HCT116 (cell line): ENCODE measurements around the gene EPB41L4A. TPM values are rescaled to one million over a fixed set of nuclear protein-coding genes. Genes with fewer than 3 reads are reported as not detected.

Experiments
- ATAC-seq: fragments of 200-7000 bp; cut with Tn5 transposase; 2 replicates; pipeline ENCODE4 v1.9.1; 2020; ENCODE audit warnings: mild to moderate bottlenecking, moderate library complexity
- BruUV-seq: library from RNA; stranded (reverse); fragments of 400-500 nt; replicated peaks from 2 replicates; lab custom pipeline; 2021; lab: Mats Ljungman, UMichigan
- CTCF ChIA-PET: fragments of 300-600 bp; sonication (Branson Sonifier 250); formaldehyde crosslinking; loops from one replicate; lab custom pipeline; 2021; ENCODE audit warnings: antibody characterized with exemption; lab: Charles Lee
- POLR2A ChIA-PET: fragments of 300-600, 350-600 bp; sonication (Branson Sonifier 250); formaldehyde crosslinking; loops from one replicate; lab custom pipeline; 2021; ENCODE audit warnings: antibody characterized with exemption; lab: Charles Lee
- RAD21 ChIA-PET, 2 experiments: fragments of 300-600 bp; sonication (Branson Sonifier 250); formaldehyde crosslinking; loops; one replicate each; lab custom pipeline; 2023; ENCODE audit warnings: low total read pairs in 2 of 2; ENCODE audit not compliant: uncharacterized antibody in 2 of 2, unreplicated experiment in 2 of 2, low non-redundant PET in 1 of 2; lab: Charles Lee
- DNase-seq: peaks from one replicate; pipeline ENCODE4 v3.0.0-alpha.2; 2010; ENCODE audit warnings: low read depth, low spot score
- H2AFZ ChIP-seq: fragments of 200-600 bp; shearing (Covaris generic), sonication (generic); 2 replicates; pipeline ENCODE4 v1.6.1; 2017; ENCODE audit warnings: low read depth, mixed run types, mixed read lengths, antibody characterized with exemption, low read length; ENCODE audit not compliant: poor library complexity, severe bottlenecking
- H3K27ac ChIP-seq: 2 replicates; pipeline ENCODE4 v1.5.1; 2012; ENCODE audit warnings: low read depth, low read length
- H3K27me3 ChIP-seq: fragments of 200-600 bp; sonication (generic); 2 replicates; pipeline ENCODE4 v1.6.1; 2016; ENCODE audit warnings: mixed run types, low read length, mixed read lengths; ENCODE audit not compliant: insufficient read depth
- H3K36me3 ChIP-seq, 2 experiments: fragments of 200-500 bp in 1 of 2; fragments of 200-600 bp in 1 of 2; sonication (Bioruptor generic) in 1 of 2; sonication (generic) in 1 of 2; 2 replicates each; pipeline versions ENCODE4 v1.5.1 to v1.6.1; 2014 to 2016; ENCODE audit warnings: low read length in 2 of 2, inconsistent platforms in 1 of 2, mixed read lengths in 1 of 2, mixed run types in 1 of 2; ENCODE audit not compliant: insufficient read depth in 2 of 2, control insufficient read depth in 1 of 2
- H3K4me1 ChIP-seq, 2 experiments: fragments of 200-600 bp in 1 of 2; sonication (generic) in 1 of 2; 2 replicates each; pipeline versions ENCODE4 v1.5.1 to v1.6.1; 2012 to 2017; ENCODE audit warnings: low read length in 2 of 2, inconsistent platforms in 1 of 2, mild to moderate bottlenecking in 1 of 2, mixed read lengths in 1 of 2, mixed run types in 1 of 2, moderate library complexity in 1 of 2; ENCODE audit not compliant: insufficient read depth in 2 of 2, control insufficient read depth in 1 of 2
- H3K4me2 ChIP-seq: fragments of 200-600 bp; sonication (generic); 2 replicates; pipeline ENCODE4 v1.6.1; 2017; ENCODE audit warnings: mixed run types, low read length, mixed read lengths
- H3K4me3 ChIP-seq, 2 experiments: fragments of 200-600 bp in 1 of 2; sonication (generic) in 1 of 2; replicated peaks in 1 of 2; 2 replicates each; pipeline ENCODE4 v1.5.1; 2011 to 2016; ENCODE audit warnings: low read length in 2 of 2, control low read depth in 1 of 2, low read depth in 1 of 2, mild to moderate bottlenecking in 1 of 2, mixed read lengths in 1 of 2, mixed run types in 1 of 2
- H3K79me2 ChIP-seq: fragments of 200-600 bp; sonication (generic); 2 replicates; pipeline ENCODE4 v1.6.1; 2017; ENCODE audit warnings: mild to moderate bottlenecking, mixed run types, low read length, moderate library complexity, mixed read lengths; ENCODE audit not compliant: insufficient read depth
- H3K9ac ChIP-seq: fragments of 200-600 bp; sonication (generic); 2 replicates; pipeline ENCODE4 v1.6.1; 2016; ENCODE audit warnings: low read length, mixed read lengths
- H3K9me2 ChIP-seq: fragments of 200-600 bp; sonication (generic), shearing (Covaris generic); 2 replicates; pipeline ENCODE4 v1.6.1; 2017; ENCODE audit warnings: mixed run types, mild to moderate bottlenecking, moderate library complexity; ENCODE audit not compliant: insufficient read depth
- H3K9me3 ChIP-seq, 2 experiments: fragments of 200-500 bp in 1 of 2; fragments of 200-600 bp in 1 of 2; sonication (Bioruptor generic) in 1 of 2; sonication (generic) in 1 of 2; 2 replicates each; pipeline ENCODE4 v1.6.1; 2014 to 2017; ENCODE audit warnings: low read length in 2 of 2, mixed read lengths in 2 of 2, inconsistent platforms in 1 of 2, low read depth in 1 of 2, mild to moderate bottlenecking in 1 of 2, mixed run types in 1 of 2, moderate library complexity in 1 of 2; ENCODE audit not compliant: control insufficient read depth in 1 of 2, insufficient read depth in 1 of 2
- H4K20me1 ChIP-seq: fragments of 200-600 bp; sonication (generic), shearing (Covaris generic); 2 replicates; pipeline ENCODE4 v1.6.1; 2017; ENCODE audit warnings: mixed run types, mild to moderate bottlenecking, moderate library complexity; ENCODE audit not compliant: insufficient read depth
- CBX3 ChIP-seq: IDR thresholded peaks from 2 replicates; pipeline ENCODE4 v1.6.1; 2012; ENCODE audit warnings: low read depth
- CEBPB ChIP-seq: IDR thresholded peaks from 2 replicates; pipeline ENCODE4 v1.6.1; 2012; ENCODE audit warnings: low read depth
- EGR1 ChIP-seq: IDR thresholded peaks from 2 replicates; pipeline ENCODE4 v1.6.1; 2012; ENCODE audit warnings: low read depth
- ELF1 ChIP-seq: IDR thresholded peaks from 2 replicates; pipeline ENCODE4 v1.6.1; 2012; ENCODE audit warnings: low read depth, borderline replicate concordance
- EZH2 ChIP-seq: fragments of 200-600 bp; sonication (generic); IDR thresholded peaks from 2 replicates; pipeline ENCODE4 v1.6.1; 2017; ENCODE audit warnings: antibody characterized with exemption, mixed run types
- EZH2phosphoT487 ChIP-seq: fragments of 200-600 bp; IDR thresholded peaks from 2 replicates; pipeline ENCODE4 v1.6.1; 2018; ENCODE audit warnings: antibody characterized with exemption, borderline replicate concordance
- FOSL1 ChIP-seq: IDR thresholded peaks from 2 replicates; pipeline ENCODE4 v1.6.1; 2012; ENCODE audit warnings: low read depth
- JUND ChIP-seq: IDR thresholded peaks from 2 replicates; pipeline ENCODE4 v1.6.1; 2012
- POLR2A ChIP-seq: IDR thresholded peaks from 2 replicates; pipeline ENCODE4 v1.7.0; 2011; ENCODE audit warnings: borderline replicate concordance; ENCODE audit not compliant: insufficient read depth, insufficient read length; ENCODE audit errors: extremely low read depth
- POLR2AphosphoS5 ChIP-seq: IDR thresholded peaks from 2 replicates; pipeline ENCODE4 v1.6.1; 2011; ENCODE audit warnings: mild to moderate bottlenecking, low read depth, low read length, moderate library complexity
- SP1 ChIP-seq: IDR thresholded peaks from 2 replicates; pipeline ENCODE4 v1.6.1; 2012; ENCODE audit warnings: low read depth
- SRF ChIP-seq: IDR thresholded peaks from 2 replicates; pipeline ENCODE4 v1.6.1; 2012; ENCODE audit warnings: low read depth
- TCF7L2 ChIP-seq: IDR thresholded peaks from 2 replicates; pipeline ENCODE4 v1.7.0; 2011; ENCODE audit warnings: borderline replicate concordance, inconsistent platforms; ENCODE audit not compliant: insufficient read depth, insufficient read length; ENCODE audit errors: extremely low read depth
- ZFX ChIP-seq: fragments of 450-650 bp; IDR thresholded peaks from 2 replicates; pipeline ENCODE4 v1.6.1; 2017
- ZNF274 ChIP-seq: fragments of 200-500 bp; sonication (Bioruptor generic); IDR thresholded peaks from 2 replicates; pipeline ENCODE4 v1.6.1; 2014; ENCODE audit warnings: mild to moderate bottlenecking, low read depth, low read length, inconsistent platforms
- intact Hi-C: fragments of 100-400 bp; cut with micrococcal nuclease; formaldehyde crosslinking; loops from 2 replicates; pipeline ENCODE4 v1.10.0; 2022
- total RNA-seq: library from RNA; stranded (reverse); gene quantifications from one replicate; pipeline ENCODE4 v1.2.1, GENCODE V29; 2021; ENCODE audit not compliant: unreplicated experiment
- TF ChIP-seq, protein P1 (sequence below), 3 experiments: fragments of 200-600 bp in 1 of 3; sonication (generic) in 1 of 3; IDR thresholded peaks in 2 of 3; conservative IDR thresholded peaks in 1 of 3; 2 replicates each; pipeline ENCODE4 v1.5.1; 2012 to 2017; ENCODE audit warnings: low read depth in 2 of 3, low read length in 2 of 3, antibody characterized with exemption in 1 of 3, borderline replicate concordance in 1 of 3, control low read depth in 1 of 3, mild to moderate bottlenecking in 1 of 3, mixed read lengths in 1 of 3, mixed run types in 1 of 3, moderate library complexity in 1 of 3; ENCODE audit not compliant: insufficient read depth in 1 of 3
- TF ChIP-seq, protein P2 (sequence below): IDR thresholded peaks from 2 replicates; pipeline ENCODE4 v1.6.1; 2011; ENCODE audit warnings: mild to moderate bottlenecking, low read length, moderate library complexity; ENCODE audit not compliant: insufficient replicate concordance; ENCODE audit errors: extremely low read depth
- TF ChIP-seq, protein P3 (sequence below): IDR thresholded peaks from 2 replicates; pipeline ENCODE4 v1.6.1; 2012

Gene EPB41L4A
- total RNA-seq, 1 experiment from 2014 or later: 2.8 TPM

DNA sequence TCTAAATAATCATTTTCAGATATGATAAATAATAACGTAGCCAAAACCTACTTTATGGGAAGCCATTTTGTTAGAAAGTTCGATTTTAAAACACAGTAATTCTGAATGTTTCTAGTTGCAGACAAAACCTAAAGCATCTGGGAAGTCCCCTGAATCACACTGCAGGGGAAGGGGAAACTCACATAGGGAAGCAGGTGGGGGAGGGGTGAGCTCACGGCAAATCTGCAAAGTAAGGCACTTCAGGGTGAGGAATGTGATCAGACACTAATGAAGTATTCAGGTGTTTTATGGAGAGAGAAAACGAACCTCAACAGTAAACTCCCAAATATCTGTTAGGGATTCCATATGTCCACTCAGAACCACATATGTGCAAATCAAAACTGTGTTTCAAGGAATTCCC, 70.7 kb downstream of the EPB41L4A start:
- no peaks in the 10 kb centered on the region for H4K20me1 ChIP-seq
- no peaks in the 10 kb centered on the region for H3K4me1 ChIP-seq
- no peak overlapping the region for H3K4me2 ChIP-seq
- DNase-seq (no peak), ATAC-seq (no peak)
- H3K36me3 ChIP-seq: no peaks in the 10 kb centered on the region
- H3K9me3 ChIP-seq: no peaks in the 10 kb centered on the region
- ChIA-PET POLR2A (no interaction called here), CTCF (no interaction called here), RAD21 (no interaction called here)
- H3K9ac ChIP-seq: no peak overlapping the region
- H3K27ac ChIP-seq: no peak overlapping the region
- H3K9me2 ChIP-seq: no peaks in the 10 kb centered on the region; the same call in 1 of the 2 replicates
- no TSS peak for BruUV-seq
- no peaks in the 10 kb centered on the region for H3K27me3 ChIP-seq
- H2AFZ ChIP-seq: no peak overlapping the region
- no peaks in the 10 kb centered on the region for H3K79me2 ChIP-seq
- TF ChIP-seq, protein P1, sequence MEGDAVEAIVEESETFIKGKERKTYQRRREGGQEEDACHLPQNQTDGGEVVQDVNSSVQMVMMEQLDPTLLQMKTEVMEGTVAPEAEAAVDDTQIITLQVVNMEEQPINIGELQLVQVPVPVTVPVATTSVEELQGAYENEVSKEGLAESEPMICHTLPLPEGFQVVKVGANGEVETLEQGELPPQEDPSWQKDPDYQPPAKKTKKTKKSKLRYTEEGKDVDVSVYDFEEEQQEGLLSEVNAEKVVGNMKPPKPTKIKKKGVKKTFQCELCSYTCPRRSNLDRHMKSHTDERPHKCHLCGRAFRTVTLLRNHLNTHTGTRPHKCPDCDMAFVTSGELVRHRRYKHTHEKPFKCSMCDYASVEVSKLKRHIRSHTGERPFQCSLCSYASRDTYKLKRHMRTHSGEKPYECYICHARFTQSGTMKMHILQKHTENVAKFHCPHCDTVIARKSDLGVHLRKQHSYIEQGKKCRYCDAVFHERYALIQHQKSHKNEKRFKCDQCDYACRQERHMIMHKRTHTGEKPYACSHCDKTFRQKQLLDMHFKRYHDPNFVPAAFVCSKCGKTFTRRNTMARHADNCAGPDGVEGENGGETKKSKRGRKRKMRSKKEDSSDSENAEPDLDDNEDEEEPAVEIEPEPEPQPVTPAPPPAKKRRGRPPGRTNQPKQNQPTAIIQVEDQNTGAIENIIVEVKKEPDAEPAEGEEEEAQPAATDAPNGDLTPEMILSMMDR (IDR thresholded peaks at IDR 0.05 in 2 of 3, conservative IDR thresholded peaks at IDR 0.05 in 1 of 3; ENCODE audit: borderline replicate concordance in 1 of 3, insufficient read depth in 1 of 3, low read depth in 2 of 3, low read length in 2 of 3): no peak
- no peak for TF ChIP-seq JUND
- no peak for TF ChIP-seq CBX3
- no peak for TF ChIP-seq TCF7L2
- no peak overlapping the region for H3K4me3 ChIP-seq
- intact Hi-C loops: no loop called here

DNA sequence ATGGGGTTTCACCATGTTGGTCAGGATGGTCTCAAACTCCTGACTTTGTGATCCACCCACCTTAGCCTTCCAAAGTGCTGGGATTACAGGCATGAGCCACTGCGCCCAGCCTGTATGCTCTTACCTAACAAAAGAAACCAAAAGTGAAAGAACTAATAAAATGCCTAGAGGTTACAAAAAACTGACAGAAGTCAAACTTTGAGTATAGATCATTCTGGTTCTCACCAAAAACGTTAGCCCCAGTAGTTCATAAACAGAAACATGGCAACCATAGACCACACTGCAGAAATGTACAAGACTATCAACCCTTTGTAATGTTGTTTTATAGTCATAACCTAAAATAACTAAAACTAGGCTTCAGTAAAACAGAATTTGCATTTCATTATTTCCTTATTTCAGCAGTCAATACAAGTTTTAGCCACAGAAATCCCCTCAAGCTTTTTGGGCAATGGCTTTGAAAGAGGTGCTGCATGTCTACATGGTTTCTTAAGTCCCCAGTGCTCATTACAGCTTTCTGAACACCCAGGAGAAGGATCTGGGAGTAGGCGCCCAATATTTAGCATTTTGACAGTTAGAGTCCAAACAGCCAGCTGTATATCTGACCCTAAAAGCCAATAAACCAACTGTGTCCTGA, 72.5 kb downstream of the EPB41L4A start:
- Histone ChIP-seq H3K27ac (no peak overlapping the region), H3K4me3 (no peak overlapping the region), H3K9me2 (no peaks in the 10 kb centered on the region; the same call in 1 of the 2 replicates), H3K27me3 (no peaks in the 10 kb centered on the region), H3K4me2 (no peak overlapping the region), H3K36me3 (no peaks in the 10 kb centered on the region), H3K79me2 (no peaks in the 10 kb centered on the region), H2AFZ (no peak overlapping the region), H3K4me1 (no peaks in the 10 kb centered on the region), H3K9me3 (no peaks in the 10 kb centered on the region), H4K20me1 (no peaks in the 10 kb centered on the region), H3K9ac (no peak overlapping the region)
- RAD21 ChIA-PET: no interaction called here
- CTCF ChIA-PET: no interaction called here
- POLR2A ChIA-PET: no interaction called here
- no peak for ATAC-seq
- intact Hi-C loops: no loop called here
- no peak for DNase-seq
- no TSS peak for BruUV-seq
- TF ChIP-seq EZH2 (no peak), SRF (no peak), ZFX (no peak), ZNF274 (no peak), CBX3 (no peak), CEBPB (no peak), POLR2AphosphoS5 (no peak), EGR1 (no peak), EZH2phosphoT487 (no peak), SP1 (no peak), JUND (no peak), ELF1 (no peak), POLR2A (no peak), FOSL1 (no peak)
- TF ChIP-seq, protein P2, sequence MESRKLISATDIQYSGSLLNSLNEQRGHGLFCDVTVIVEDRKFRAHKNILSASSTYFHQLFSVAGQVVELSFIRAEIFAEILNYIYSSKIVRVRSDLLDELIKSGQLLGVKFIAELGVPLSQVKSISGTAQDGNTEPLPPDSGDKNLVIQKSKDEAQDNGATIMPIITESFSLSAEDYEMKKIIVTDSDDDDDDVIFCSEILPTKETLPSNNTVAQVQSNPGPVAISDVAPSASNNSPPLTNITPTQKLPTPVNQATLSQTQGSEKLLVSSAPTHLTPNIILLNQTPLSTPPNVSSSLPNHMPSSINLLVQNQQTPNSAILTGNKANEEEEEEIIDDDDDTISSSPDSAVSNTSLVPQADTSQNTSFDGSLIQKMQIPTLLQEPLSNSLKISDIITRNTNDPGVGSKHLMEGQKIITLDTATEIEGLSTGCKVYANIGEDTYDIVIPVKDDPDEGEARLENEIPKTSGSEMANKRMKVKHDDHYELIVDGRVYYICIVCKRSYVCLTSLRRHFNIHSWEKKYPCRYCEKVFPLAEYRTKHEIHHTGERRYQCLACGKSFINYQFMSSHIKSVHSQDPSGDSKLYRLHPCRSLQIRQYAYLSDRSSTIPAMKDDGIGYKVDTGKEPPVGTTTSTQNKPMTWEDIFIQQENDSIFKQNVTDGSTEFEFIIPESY: no peak
- TF ChIP-seq, protein P3, sequence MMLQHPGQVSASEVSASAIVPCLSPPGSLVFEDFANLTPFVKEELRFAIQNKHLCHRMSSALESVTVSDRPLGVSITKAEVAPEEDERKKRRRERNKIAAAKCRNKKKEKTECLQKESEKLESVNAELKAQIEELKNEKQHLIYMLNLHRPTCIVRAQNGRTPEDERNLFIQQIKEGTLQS: no peak
